Measurements from ENCODE around the gene RPL13. TPM values are rescaled to one million over a fixed set of nuclear protein-coding genes. Genes with fewer than 3 reads are reported as not detected.
A peak's percentile ranks its signal among the peaks of the same experiment; 100 is the strongest.

Gene RPL13
- total and polyA plus RNA-seq, 2 of the 8 experiments (the other 6 are each of a cell fraction or from before 2014, with no cell fraction given): 2,162 to 7,384 TPM

- no peaks in the 10 kb centered on the region for H3K9me3 ChIP-seq (ENCODE audit: insufficient read depth in 2 of 2, low read depth in 1 of 2, low read length in 1 of 2)
- FAIRE-seq: no peak
- H3K27ac ChIP-seq (ENCODE audit: low read depth, low read length): no peak overlapping the region
- peaks cover 0 to 26% of the 10 kb centered on the region in 2 experiments; a peak in 2 of 4 replicates for H3K79me2 ChIP-seq (ENCODE audit: control insufficient read depth in 1 of 2, insufficient read depth in 2 of 2, low read length in 2 of 2)
- CTCF ChIA-PET (ENCODE audit: partially characterized antibody): interaction anchor here (0.6 to 1.5 kb wide), 6 partner anchors 17 to 267 kb away, joined by 3 to 7 read pairs (median 4); no protein-coding TSS in a partner anchor
- no peak for DNase-seq (ENCODE audit: low read depth in 1 of 2, low spot score in 2 of 2)
- no peak overlapping the region for H2BK5ac ChIP-seq (ENCODE audit: low read depth, low read length)
- H3K4me2 ChIP-seq (ENCODE audit: insufficient read depth in 1 of 2, low read depth in 2 of 2, low read length in 2 of 2): no peak overlapping the region
- H3K4me3 ChIP-seq (ENCODE audit: extremely low read depth in 1 of 4, insufficient read depth in 2 of 4, low read depth in 3 of 4, low read length in 4 of 4): no peak overlapping the region
- H2BK120ac ChIP-seq (replicated peaks; ENCODE audit: low read depth, low read length): no peak overlapping the region
- no peak overlapping the region for H2AFZ ChIP-seq (ENCODE audit: low read length)
- no peak overlapping the region for H3K4ac ChIP-seq (replicated peaks; ENCODE audit: insufficient read length, low read depth, low read length)
- 92% methylated on average over 20 of the region's 20 CpGs; no CpG with 5 or more reads in 1 of the 2 experiments for WGBS, 2 experiments (ENCODE audit: extremely low coverage in 1 of 2, insufficient coverage in 1 of 2, insufficient read length in 1 of 2, insufficient replicate concordance in 2 of 2, low coverage in 1 of 2, low lambda C conversion rate in 2 of 2, missing lambda C conversion rate in 1 of 2)
- H4K5ac ChIP-seq (ENCODE audit: insufficient read length, low read depth, low read length): no peak overlapping the region
- H2BK12ac ChIP-seq (ENCODE audit: low read depth, low read length): no peak overlapping the region
- POLR2A ChIA-PET (ENCODE audit: partially characterized antibody): interaction anchor here (0.8 to 1.6 kb wide), 6 partner anchors 13 to 105 kb away, joined by 3 to 6 read pairs (median 3); no protein-coding TSS in a partner anchor
- H3K79me1 ChIP-seq (ENCODE audit: low read depth, low read length): peaks cover 6% of the 10 kb centered on the region
- no peaks in the 10 kb centered on the region for H3K27me3 ChIP-seq (replicated peaks in 1 of 4; ENCODE audit: control insufficient read depth in 3 of 4, extremely low read depth in 1 of 4, insufficient read depth in 3 of 4, low read length in 3 of 4)
- no peaks in the 10 kb centered on the region for H3K23me2 ChIP-seq (ENCODE audit: low read depth, low read length)
- TF ChIP-seq E2F6 (IDR thresholded peaks at IDR 0.05) (no peak), RNF2 (IDR thresholded peaks at IDR 0.05; ENCODE audit: borderline replicate concordance, low read depth, low read length, missing control alignments, poor library complexity, severe bottlenecking) (no peak), EZH2 (IDR thresholded peaks at IDR 0.05; ENCODE audit: low read depth, low read length, severe bottlenecking) (no peak)
- peak overlapping the region; percentile 48; the same call in 1 of the 2 replicates for H4K8ac ChIP-seq (ENCODE audit: extremely low read depth, insufficient read depth, low read length)
- peaks cover 18 to 60% (median 46%) of the 10 kb centered on the region in 4 experiments for H3K36me3 ChIP-seq (ENCODE audit: control insufficient read depth in 2 of 4, insufficient read depth in 4 of 4, low read length in 3 of 4)
- H3K14ac ChIP-seq (ENCODE audit: insufficient read length): no peak overlapping the region
- no peak overlapping the region for H3K9ac ChIP-seq (replicated peaks in 1 of 4; ENCODE audit: extremely low read depth in 1 of 4, low read depth in 3 of 4, low read length in 3 of 4)
- H3K56ac ChIP-seq (replicated peaks; ENCODE audit: insufficient read length, low read depth, low read length): no peak overlapping the region
- H2AK5ac ChIP-seq (ENCODE audit: low read depth, low read length): no peak overlapping the region
- H3K18ac ChIP-seq (ENCODE audit: extremely low read depth, low read length): no peak overlapping the region
- no peak overlapping the region for H4K91ac ChIP-seq (replicated peaks; ENCODE audit: insufficient read length, low read length)
- H2BK15ac ChIP-seq (ENCODE audit: low read length): no peak overlapping the region
- H3K4me1 ChIP-seq (replicated peaks in 1 of 4; ENCODE audit: control insufficient read depth in 3 of 4, insufficient read depth in 4 of 4, low read length in 3 of 4): no peaks in the 10 kb centered on the region
- H4K20me1 ChIP-seq (replicated peaks in 1 of 2; ENCODE audit: control insufficient read depth in 1 of 2, insufficient read depth in 2 of 2, low read length in 2 of 2): peaks cover 6 to 9% of the 10 kb centered on the region in 2 experiments
- H2BK20ac ChIP-seq (ENCODE audit: low read length): no peak overlapping the region
- H3K23ac ChIP-seq (ENCODE audit: insufficient read length): no peak overlapping the region
These were observed 35.2 kb upstream of the RPL13 start for GRCh38 chr16:89525146-89525913.

Data from H1 (cell line).